GM19452 (cell line): ENCODE measurements around the gene TRIM10.
"Not testable (repeated sequence)": the region's sequence is repeated elsewhere in the genome, so short reads cannot be mapped to it uniquely, and the experiment has no call there.

ENCODE experiments used
- ATAC-seq: cut with Tn5 transposase; IDR thresholded peaks from one replicate; pipeline ENCODE4 v1.9.1; 2021; ENCODE audit not compliant: unreplicated experiment

Gene TRIM10

DNA sequence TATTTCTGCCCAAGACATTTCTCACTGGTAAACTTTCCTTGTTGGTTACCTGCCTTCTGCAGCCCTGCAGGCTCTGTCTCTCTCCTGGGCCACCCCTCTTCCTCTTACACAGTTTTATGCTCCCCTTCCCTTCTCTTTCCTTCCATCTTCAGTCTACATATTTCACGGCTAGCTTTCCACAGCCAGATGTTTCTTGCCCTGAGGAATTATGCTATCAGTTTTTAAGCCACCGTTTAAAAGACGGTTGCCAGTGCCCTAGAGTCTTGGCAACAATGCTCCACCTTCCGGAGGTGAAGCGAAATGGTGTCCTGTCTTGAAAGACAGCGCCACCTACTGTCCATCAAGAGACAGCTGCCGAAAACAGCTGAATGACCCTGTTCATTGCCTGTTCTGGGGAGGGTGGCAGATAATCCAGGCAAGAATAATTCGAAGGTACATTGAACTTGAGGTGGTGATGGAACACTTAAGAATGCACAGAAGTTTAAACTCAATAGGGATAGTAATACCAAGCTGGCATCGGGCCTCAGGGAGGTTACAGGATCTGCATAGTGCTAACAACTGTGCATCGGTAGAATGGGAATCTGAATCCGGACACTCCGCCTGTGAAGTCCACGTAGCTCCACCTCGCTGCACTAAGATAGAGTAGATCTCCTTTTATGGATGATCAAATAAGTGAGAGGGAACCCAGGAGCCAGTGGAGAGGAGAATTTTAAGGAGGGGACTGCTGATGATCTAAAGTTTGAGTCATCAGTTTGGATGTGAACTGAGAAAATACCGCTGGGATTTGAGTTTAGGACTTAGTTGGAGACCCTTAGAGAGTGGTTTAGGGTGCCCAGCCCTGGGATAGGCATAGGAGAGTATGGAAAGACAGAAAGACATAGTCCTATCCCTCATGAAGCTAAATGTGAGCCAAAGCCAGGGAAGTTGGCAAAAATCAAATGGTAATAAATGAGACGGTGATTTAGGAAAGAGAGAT, 29.8 kb downstream of the TRIM10 start:
- no peak for ATAC-seq

DNA sequence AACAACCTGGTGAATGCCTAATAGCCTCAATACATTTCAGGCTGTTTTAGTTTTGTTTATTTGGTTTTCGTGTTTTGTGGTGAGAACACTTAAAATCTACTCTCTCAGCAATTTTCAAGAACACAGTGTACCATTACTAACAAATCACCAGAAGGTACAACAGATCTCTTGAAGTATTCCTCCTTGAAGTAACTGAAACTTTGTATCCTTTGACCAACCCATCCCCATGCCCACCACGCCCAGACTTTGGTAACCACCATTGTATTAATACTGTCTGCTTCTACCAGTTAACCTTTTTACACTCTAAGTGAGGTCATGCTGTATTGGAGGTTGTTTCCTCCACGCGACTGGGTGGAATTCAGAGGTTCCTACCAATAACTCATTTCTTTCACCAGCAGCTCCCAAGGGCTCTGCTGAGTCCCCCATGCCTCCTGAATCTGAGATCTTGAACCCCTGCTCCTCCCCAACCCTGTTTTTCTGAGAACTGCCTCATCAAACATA, 30.8 kb downstream of the TRIM10 start:
- ATAC-seq = no peak

DNA sequence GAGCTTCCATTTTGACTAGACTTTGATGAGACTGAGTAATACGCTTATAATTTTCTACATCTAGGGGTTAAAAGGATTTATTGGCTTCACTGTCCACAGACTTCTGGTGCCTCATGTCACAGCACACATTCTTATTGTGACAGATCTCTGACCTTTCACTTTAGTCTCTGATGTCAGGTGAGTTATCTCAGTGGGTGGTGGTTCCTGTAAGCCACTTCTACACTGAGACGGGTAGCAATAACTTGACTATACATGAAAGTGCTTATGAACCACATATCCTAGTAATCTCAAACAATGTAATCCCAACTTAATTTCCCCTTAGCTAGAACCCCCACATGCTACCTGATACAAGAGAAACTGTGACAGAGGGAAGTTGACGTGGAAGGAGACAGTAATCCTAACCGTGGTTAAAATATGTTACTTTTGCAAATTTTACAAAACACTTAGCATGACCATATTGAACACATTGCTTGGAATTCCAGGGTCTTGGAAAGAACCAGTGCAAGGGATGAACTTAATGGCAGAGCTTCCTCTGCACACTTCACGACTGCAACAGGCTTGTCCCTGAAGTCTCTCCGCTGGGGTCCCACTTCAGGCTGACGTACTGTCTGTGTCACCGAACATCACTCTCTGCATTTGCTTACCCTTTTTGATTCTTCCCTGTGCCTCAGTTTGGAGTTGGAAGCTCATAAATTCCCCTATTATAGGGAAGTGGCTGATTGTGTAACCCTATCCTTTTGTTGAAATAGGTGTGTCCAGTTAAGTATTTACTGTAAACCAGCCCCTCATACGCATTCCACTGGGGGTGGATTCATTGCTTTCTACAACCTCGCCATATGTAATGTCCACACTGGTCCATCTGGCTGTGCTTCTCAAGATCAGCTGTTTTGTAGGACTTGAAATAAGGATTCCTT, 31.5 kb downstream of the TRIM10 start:
- no peak for ATAC-seq

DNA sequence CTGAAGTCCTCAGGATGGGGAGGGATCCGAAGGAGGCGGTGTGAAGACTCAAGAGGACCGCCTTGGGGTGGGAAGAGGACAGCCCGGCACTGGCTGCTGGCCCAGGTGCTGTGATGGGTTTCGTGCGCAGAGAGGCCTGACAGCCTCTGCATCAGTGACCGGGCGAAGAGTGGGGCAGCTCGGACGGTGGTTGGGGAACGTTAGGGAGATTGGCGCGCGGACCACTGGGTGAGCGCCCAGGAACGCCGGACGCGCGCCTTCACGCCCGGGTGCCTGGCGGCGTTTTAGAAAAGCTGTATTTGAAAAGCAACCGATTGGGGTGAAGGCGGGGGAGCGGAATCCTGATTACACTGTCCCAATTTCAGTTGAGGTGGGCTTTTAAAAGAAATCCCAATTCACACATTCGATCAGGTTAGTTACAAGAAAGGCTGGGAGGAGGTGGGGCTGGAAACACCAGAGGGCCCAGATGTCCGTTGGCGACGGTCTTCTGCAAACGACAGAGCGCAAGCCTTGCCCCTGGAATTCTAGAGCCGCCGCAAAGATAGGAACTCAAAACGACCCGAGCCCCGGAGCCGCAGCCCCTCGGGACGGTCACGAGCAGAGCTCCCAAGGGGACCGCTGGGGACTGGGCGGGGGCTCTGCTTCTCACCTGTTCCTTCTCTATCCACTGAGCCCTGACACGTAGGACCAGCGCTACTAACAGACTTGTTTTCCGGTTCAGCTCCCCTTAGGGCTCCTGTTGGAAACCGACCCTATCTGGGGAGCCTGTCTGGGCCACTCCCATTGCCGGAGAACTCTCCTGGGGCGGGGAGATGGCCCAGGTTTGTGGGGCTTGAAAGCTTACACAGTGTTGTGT, 33.5 kb downstream of the TRIM10 start:
- ATAC-seq = no peak

DNA sequence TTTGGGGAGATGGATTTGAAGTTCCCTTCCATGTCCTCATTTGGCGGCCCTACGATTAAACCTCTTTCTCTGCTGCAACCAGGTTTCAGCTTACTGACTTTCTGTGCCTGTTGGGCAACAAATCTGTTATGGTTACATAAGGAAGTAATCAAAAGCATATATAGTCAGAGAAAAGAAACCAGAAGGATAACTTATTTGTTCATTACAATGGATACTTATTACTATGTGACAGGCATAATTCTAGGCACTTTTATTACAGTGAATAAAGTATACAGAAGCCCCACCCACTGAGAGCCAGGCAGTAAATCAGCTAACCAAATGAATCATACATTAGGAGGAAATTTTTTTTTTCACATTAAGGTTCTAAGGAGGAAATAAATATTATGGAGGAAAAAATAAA, 38.5 kb downstream of the TRIM10 start:
- no peak for ATAC-seq

DNA sequence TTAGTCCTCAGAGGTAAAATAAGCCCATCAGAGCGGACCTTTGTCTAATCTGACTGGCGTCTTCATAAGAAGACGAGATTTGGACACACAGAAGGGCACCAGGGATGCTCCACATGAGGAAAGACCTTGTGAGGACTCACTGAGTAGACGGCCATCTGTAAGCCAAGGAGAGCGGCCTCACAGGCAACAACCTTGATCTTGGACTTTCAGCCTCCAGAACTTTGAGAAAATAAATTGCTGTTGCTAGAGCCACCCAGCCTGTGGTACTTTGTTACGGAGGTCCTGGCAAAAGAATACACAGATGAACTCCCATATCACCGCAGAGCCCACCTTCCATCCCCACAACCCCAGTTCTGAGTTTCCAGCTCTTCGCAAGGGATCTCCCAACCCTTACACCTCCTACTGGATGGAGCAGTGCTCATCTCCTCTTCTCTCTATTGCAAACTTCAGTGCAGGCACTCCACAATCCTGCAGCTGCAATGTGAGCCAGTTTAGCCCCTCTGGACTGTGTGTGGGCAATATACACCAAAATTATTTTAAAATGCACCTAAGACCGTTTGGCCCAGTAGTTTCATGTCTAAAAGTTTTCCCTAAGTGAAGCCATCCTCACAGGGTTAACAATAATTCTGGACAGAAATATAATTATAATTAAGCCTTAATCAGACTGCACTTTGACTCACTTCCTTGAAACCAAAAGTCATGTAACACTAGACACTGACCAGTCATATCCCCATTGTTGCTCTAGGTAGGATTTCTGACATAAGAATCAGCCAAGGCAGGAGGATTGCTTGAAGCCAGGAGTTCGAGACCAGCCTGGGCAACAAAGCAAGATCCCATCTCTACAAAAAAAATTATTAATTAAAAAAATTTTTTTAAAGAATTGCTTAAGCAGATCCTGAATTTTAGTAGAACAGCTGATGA, 39.3 kb downstream of the TRIM10 start:
- ATAC-seq = no peak

DNA sequence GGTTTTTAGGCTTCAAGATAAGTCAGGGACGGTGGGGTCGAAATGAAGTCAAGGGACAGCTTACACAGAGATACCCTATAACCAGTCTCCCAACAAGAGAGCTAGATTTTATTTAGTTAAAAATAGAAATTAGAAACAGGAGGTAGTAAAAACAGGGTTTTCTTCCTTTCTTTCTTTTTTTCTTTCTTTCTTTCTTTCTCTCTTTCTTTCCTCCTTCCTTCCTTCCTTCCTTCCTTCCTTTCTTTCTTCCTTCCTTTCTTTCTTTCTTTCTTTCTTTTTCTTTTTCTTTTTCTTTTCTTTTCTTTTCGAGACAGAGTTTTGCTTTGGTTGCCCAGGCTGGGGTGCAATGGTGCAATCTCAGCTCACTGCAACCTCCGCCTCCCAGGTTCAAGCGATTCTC, 42.3 kb downstream of the TRIM10 start:
- not testable (repeated sequence) for ATAC-seq

DNA sequence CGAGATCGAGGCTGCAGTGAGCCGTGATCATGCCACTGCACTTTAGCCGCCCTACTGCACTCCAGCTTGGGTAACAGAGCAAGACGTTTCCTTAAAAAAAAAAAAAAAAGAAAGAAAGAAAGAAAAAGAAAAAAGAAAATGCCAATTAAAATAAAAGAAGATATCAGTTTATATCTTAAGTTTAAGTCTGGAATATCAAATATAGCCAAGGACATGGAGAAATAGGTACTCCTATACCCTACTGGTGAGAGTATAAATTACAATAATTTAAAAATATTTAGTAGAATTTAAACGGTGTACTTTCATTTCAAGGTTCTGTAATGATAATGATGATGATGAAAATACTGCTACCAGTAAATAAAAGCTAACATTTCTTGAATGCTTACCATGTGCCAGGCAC, 44.3 kb downstream of the TRIM10 start:
- no peak for ATAC-seq

DNA sequence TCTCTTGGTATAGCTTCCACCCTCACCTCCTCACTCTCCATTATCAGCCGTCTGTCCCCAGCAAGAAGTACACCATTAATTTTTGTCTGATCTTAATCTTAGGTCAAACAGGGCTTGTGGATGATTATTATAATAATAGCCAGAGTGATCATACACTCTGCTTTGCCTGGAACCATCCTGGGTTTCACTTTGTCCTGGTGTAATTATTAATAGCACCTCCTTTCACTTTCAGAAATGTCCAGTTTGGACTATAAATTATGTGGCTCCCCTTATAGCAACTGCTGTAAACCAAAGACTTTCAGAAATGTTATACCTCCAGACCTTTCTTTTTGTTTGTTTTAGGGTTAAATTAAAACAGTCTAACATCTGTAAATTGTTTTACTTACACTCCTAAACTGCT, 47.2 kb downstream of the TRIM10 start:
- ATAC-seq = no peak

DNA sequence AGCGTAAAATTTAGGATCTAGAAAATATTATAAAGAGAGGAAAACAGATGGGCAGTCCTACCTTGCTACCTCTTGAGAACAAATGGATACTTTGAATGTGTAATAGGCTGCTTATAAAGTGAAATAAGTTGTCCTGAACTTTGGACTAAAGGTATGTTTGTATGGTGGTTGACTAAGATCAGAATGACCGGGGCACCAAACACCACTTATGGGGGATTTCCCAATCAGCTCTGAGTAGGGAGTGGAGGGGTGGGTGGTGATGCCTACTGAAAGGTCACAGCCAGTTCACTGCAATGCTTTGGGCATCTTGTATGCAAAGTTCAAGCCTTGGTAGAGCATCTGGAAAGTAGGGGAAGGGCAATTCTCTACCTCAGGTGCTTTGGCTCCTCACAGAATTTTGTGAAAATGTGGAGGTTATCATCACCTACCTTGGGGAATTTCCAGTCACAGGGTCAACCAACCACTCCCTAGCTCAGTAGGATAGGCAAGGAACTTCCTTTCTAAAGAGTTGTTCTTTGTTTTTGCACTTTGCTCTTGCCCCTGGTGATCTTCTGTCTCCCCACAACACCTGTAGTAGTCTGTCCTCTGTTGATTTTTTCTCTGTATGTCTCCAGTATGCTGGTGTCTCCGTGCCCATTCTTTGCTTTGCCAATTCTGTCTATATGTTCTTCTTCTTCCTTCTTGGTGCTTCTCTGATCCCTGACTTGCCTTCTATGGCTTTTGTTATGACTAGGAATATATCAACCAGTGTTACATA, 47.8 kb downstream of the TRIM10 start, which contains the start of gene TRIM31:
Gene TRIM31, minus strand, starts transcription at position 88 of the 757 bp plus-strand sequence. CDS start 285 bp downstream, outside the sequence.
- ATAC-seq = no peak

DNA sequence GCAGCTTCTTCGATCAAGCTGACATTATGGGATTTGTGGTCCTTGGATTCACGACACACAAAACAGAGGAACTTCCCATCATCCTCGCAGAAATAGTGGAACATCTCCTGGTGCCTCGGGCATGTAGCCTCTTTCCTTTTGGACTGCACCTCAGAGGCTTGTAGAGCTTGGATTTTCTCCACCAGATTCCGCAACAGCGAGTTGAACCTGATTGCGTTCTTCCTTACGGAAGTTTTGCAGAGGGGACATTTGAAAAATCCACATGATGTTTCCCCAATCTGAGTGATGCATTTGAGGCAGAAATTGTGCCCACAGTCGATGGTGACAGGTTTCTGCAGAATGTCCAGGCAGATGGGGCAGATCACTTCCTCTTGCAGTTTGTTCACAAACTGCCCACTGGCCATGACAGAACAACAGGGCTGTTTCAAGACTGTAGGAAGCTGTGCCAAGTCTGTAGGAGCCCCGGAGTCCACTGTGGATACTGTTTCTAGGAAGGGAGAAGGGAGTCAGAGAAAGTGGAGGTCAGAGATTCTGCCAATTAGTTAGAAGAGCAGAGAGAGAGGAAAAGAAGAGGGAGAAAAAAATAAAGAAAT, 48.5 kb downstream of the TRIM10 start:
- no peak for ATAC-seq

DNA sequence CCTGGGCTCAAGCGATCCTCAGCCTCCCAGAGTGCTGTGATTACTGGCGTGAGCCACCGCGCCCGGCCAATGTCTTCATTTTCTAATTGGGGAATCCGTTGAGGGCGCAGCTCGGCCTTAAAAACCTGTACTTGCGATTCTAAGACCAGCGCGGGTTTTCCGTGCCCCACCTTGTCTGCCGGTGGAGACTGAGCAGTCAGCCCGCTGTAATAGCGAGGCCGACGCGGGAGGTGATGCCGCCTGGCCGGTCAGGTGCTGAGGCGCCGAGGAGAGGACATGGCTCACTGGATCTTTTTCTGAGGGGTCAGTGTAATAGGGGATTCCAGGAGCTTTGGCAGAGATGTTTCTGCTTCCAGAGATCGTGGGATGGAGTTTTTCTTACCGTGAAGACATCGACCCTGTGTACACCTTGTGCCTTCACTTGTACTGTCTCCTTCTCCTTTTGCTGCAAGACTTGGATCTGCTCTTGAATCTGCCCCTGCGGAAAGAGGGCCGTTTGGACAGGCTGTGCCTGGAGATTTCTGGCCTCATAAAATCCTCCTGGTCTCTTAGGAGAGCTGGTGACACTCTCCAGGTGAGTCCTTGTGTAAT, 49.6 kb downstream of the TRIM10 start:
- ATAC-seq = no peak

DNA sequence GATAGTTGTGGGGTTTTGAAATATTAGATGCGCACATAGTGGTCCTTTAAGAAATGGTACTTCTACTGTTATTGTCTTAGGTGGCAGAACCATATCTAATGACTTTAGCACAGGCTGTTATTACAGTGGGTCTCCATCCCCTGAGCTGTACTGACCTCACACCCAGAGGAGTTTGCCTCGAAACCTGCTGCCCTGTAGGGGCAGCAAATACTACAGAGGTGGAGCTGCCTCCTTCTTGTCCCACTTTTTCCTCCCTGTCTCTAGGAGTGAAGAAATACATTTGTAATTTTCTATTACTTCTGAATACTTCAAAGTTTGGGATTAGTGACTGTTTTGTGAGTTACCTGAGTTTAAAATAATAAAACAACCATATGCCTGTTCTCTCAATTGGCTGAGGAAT, 56.4 kb downstream of the TRIM10 start:
- no peak for ATAC-seq

DNA sequence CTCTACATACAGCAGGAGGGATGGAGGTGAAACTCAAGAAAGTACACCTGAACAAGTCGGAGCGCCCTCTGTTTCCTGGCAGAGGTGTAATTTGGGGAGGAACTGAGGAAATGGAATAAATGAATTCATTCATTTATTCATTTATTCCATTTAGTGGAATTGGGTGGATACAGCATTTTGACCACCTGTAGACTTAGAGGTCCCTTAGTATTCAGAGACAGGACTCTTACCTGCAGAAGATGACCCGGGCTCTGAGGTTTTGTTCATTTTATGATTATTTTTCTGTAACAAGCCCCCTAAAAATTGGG, 57.2 kb downstream of the TRIM10 start:
- no peak for ATAC-seq

DNA sequence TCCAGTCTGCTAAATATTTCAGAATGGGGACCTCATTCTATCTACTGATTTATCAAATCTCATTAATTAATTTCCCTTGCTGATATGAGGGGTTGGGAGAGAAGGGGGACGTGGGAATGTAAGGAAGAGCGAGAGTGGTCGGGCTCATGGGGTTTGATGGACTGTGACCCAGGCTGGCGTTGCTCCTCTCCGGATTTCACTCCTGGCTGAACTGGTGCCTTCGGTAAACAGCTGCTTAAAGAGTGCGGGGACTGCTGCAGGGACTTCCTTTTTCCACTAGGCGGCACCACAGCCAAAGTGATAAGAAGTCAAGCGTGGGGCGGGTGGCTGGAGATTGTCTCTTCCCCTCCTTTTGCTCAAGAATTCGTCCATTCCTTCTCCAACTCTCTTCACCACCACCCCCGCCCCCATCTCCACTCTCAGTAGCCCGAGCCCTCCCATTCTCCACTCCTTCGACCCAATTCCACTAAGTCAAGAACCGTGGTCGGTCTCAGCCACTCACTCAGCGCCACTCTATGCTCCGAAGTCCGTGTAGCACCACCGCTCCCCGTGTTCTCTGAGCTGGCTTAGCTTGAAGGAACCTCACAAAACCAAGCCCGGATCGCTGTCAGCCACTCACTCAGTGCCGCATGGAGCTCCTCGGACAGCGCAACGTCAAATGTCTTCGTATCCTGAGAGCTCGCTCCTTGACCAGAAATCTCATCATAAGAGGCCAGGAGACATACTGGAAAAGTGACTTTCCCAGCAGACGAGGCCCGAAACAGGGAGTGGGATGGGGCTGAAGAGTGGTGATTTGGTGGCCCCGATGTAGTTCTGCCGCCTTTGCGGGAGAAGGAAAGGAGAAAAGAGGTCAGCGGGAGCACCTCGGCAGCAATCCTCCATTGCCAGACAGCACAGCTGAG, 57.8 kb downstream of the TRIM10 start:
- peak; percentile 52 for ATAC-seq

DNA sequence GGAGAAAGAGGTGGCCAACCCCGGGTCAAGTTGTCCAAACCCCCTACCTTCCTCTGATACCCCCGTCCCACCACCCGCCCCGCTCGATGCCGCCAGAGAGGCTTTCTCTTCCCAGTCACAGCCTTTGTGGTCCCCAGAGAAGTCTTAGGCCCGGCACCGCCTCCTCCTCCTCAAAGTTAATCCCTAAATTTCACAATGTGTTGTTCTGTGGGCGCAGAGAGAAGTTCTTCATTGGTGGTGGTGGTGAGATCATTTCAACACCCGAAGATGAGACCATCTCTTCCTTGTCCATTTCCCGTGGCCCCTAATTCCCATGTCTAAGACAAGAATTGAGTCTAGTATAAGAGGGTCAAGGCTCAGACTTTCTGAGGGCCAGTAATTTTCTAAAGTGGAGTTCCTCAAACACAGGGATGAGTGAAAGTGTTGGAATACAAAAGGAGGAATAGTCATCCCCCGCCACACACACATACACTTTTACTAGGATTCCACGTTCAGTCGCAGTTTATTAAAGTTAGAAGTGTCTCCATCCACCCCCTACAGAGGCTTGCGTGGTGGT, 58.5 kb downstream of the TRIM10 start:
- no peak for ATAC-seq
